ENCODE results near the gene LRP8. TPM values are rescaled to one million over a fixed set of nuclear protein-coding genes. Genes with fewer than 3 reads are reported as not detected.

LRP8 gene
- total and polyA plus RNA-seq, 9 of the 15 experiments (the other 6 are each of a cell fraction or from before 2014, with no cell fraction given), result 7.1 to 56.1 (median 31.3) TPM

DNA sequence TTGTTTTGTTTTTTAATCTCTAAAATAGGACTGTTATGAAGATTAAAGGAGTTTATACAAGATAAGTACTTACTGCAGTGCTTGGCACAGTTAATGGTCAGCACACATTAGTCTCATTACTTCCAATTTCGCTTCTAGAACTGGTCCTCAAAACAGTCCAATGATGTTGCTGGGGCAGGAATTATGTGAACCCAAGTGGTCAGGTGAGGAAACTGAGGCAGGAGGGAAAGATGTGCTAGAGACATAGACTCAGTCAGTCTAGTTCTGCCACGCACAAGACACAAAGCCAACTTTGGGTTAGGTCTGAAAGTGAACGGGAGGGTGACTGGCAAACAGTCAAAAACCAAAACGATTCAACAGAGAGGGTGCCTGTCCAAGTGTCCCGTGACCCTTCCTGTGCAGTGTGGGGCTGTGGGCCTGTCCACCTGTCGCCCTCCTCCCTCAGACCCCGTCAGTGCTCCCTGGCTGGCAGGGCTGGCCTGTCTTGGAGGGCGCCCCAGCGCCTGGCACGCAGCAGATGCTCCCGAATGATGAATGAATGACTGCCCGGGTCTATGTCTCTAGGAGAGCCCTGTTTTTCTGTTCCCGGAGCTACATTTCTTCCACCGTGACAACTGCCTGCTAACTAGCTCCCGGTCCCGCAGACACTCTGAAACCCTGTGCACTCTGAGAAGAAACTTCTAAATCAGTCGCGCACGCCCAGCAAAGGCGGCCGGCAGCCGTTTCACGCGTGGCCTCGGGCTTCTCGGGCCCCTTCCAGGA lies 2.4 kb downstream of the LRP8 start (continued):
- peak; percentile 55; the same call in 1 of the 2 replicates for TF ChIP-seq TAF7 (tag; IDR thresholded peaks at IDR 0.05)
- peak; percentile 36 for TF ChIP-seq CHD1 (IDR thresholded peaks at IDR 0.05; ENCODE audit: low read length)
- TF ChIP-seq SIN3B (IDR thresholded peaks at IDR 0.05; ENCODE audit: low read depth), result peak; percentile 17; the same call in 1 of the 2 replicates
- peak; percentile 4 for TF ChIP-seq TBP (optimal IDR thresholded peaks at IDR 0.05; ENCODE audit: low read depth, low read length)
- TF ChIP-seq, protein P1, sequence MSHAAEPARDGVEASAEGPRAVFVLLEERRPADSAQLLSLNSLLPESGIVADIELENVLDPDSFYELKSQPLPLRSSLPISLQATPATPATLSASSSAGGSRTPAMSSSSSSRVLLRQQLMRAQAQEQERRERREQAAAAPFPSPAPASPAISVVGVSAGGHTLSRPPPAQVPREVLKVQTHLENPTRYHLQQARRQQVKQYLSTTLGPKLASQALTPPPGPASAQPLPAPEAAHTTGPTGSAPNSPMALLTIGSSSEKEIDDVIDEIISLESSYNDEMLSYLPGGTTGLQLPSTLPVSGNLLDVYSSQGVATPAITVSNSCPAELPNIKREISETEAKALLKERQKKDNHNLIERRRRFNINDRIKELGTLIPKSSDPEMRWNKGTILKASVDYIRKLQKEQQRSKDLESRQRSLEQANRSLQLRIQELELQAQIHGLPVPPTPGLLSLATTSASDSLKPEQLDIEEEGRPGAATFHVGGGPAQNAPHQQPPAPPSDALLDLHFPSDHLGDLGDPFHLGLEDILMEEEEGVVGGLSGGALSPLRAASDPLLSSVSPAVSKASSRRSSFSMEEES (CRISPR knock-in tag; IDR thresholded peaks at IDR 0.05), result peak; percentile 30
- TF ChIP-seq, protein P2, sequence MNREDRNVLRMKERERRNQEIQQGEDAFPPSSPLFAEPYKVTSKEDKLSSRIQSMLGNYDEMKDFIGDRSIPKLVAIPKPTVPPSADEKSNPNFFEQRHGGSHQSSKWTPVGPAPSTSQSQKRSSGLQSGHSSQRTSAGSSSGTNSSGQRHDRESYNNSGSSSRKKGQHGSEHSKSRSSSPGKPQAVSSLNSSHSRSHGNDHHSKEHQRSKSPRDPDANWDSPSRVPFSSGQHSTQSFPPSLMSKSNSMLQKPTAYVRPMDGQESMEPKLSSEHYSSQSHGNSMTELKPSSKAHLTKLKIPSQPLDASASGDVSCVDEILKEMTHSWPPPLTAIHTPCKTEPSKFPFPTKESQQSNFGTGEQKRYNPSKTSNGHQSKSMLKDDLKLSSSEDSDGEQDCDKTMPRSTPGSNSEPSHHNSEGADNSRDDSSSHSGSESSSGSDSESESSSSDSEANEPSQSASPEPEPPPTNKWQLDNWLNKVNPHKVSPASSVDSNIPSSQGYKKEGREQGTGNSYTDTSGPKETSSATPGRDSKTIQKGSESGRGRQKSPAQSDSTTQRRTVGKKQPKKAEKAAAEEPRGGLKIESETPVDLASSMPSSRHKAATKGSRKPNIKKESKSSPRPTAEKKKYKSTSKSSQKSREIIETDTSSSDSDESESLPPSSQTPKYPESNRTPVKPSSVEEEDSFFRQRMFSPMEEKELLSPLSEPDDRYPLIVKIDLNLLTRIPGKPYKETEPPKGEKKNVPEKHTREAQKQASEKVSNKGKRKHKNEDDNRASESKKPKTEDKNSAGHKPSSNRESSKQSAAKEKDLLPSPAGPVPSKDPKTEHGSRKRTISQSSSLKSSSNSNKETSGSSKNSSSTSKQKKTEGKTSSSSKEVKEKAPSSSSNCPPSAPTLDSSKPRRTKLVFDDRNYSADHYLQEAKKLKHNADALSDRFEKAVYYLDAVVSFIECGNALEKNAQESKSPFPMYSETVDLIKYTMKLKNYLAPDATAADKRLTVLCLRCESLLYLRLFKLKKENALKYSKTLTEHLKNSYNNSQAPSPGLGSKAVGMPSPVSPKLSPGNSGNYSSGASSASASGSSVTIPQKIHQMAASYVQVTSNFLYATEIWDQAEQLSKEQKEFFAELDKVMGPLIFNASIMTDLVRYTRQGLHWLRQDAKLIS (CRISPR knock-in tag; IDR thresholded peaks at IDR 0.05), result 0 out of 2 replicates have a peak, but pooled peaks have one; percentile 28

Measured in K562 (cell line).